IPS-18c (cell line): Measurements from ENCODE around the gene PAIP2.
A peak's percentile ranks its signal among the peaks of the same experiment; 100 is the strongest.
"Not testable (repeated sequence)": the region's sequence is repeated elsewhere in the genome, so short reads cannot be mapped to it uniquely, and the experiment has no call there.

Experiments used
- H3K4me3 ChIP-seq: 2 replicates; pipeline ENCODE4 v1.7.0; 2013; ENCODE audit warnings: low read depth, mild to moderate bottlenecking, low read length, moderate library complexity; ENCODE audit not compliant: insufficient read depth
- H3K9me3 ChIP-seq: one replicate; pipeline ENCODE4 v1.6.1; 2013; ENCODE audit warnings: mild to moderate bottlenecking, low read length, moderate library complexity; ENCODE audit not compliant: control insufficient read depth, insufficient read depth

Gene PAIP2

GRCh38 chr5:139308797-139309196 is 32.9 kb upstream of the PAIP2 start:
- Histone ChIP-seq H3K4me3 (no peak overlapping the region), H3K9me3 (no peaks in the 10 kb centered on the region)

GRCh38 chr5:139310715-139311186 is 30.9 kb upstream of the PAIP2 start:
- H3K4me3 ChIP-seq, H3K9me3 ChIP-seq: not testable (repeated sequence)

GRCh38 chr5:139312075-139312474 is 29.6 kb upstream of the PAIP2 start:
- Histone ChIP-seq H3K4me3 (no peak overlapping the region; the same call in 1 of the 2 replicates), H3K9me3 (no peaks in the 10 kb centered on the region)

GRCh38 chr5:139314276-139314675 is 27.4 kb upstream of the PAIP2 start:
- no peaks in the 10 kb centered on the region for H3K9me3 ChIP-seq
- H3K4me3 ChIP-seq = no peak overlapping the region

- no peak overlapping the region for H3K4me3 ChIP-seq
- H3K9me3 ChIP-seq = no peaks in the 10 kb centered on the region
These were observed 26.5 kb upstream of the PAIP2 start for GRCh38 chr5:139315056-139315615.

GRCh38 chr5:139335811-139336210 is 5.8 kb upstream of the PAIP2 start:
- Histone ChIP-seq H3K4me3 (no peak overlapping the region), H3K9me3 (peaks cover 3% of the 10 kb centered on the region)

GRCh38 chr5:139340051-139340450 is 1.6 kb upstream of the PAIP2 start:
- no peak overlapping the region for H3K4me3 ChIP-seq
- no peaks in the 10 kb centered on the region for H3K9me3 ChIP-seq

- H3K9me3 ChIP-seq = no peaks in the 10 kb centered on the region
These were observed 416 bp upstream of the PAIP2 start for GRCh38 chr5:139341187-139341688.

GRCh38 chr5:139342423-139342723 is 719 bp downstream of the PAIP2 start:
- H3K9me3 ChIP-seq = no peaks in the 10 kb centered on the region
- H3K4me3 ChIP-seq = peak overlapping the region; percentile 100

More at GRCh38 chr5:139341187-139341688, 416 bp upstream of the PAIP2 start:
- H3K4me3 ChIP-seq = peak overlapping the region; percentile 100

GRCh38 chr5:139343476-139343875 is 1.8 kb downstream of the PAIP2 start:
- no peaks in the 10 kb centered on the region for H3K9me3 ChIP-seq
- H3K4me3 ChIP-seq = peak overlapping the region; percentile 100

GRCh38 chr5:139344177-139344576 is 2.5 kb downstream of the PAIP2 start:
- Histone ChIP-seq H3K4me3 (no peak overlapping the region), H3K9me3 (no peaks in the 10 kb centered on the region)

GRCh38 chr5:139345442-139345841 is 3.8 kb downstream of the PAIP2 start:
- not testable (repeated sequence) for H3K4me3 ChIP-seq, H3K9me3 ChIP-seq

- H3K9me3 ChIP-seq, H3K4me3 ChIP-seq: not testable (repeated sequence)
These were observed 6.2 kb downstream of the PAIP2 start for GRCh38 chr5:139347863-139348262.

- H3K9me3 ChIP-seq = no peaks in the 10 kb centered on the region
- H3K4me3 ChIP-seq = no peak overlapping the region
These were observed 12.5 kb downstream of the PAIP2 start for GRCh38 chr5:139354186-139354585.

- not testable (repeated sequence) for H3K9me3 ChIP-seq, H3K4me3 ChIP-seq
These were observed 14.2 kb downstream of the PAIP2 start for GRCh38 chr5:139355900-139356299.

- no peaks in the 10 kb centered on the region for H3K9me3 ChIP-seq
- H3K4me3 ChIP-seq = no peak overlapping the region
These were observed 16.4 kb downstream of the PAIP2 start for GRCh38 chr5:139358064-139358463.

GRCh38 chr5:139360384-139360783 is 18.7 kb downstream of the PAIP2 start:
- Histone ChIP-seq H3K9me3 (no peaks in the 10 kb centered on the region), H3K4me3 (no peak overlapping the region)

GRCh38 chr5:139361835-139362429 is 20.3 kb downstream of the PAIP2 start:
- Histone ChIP-seq H3K4me3 (no peak overlapping the region), H3K9me3 (no peaks in the 10 kb centered on the region)

GRCh38 chr5:139363937-139364336 is 22.3 kb downstream of the PAIP2 start:
- H3K9me3 ChIP-seq = no peaks in the 10 kb centered on the region
- H3K4me3 ChIP-seq = no peak overlapping the region
